Retinal pigment epithelial cell (primary cell): ENCODE data around the gene AHRR.
"Not testable (repeated sequence)": the region's sequence is repeated elsewhere in the genome, so short reads cannot be mapped to it uniquely, and the experiment has no call there.

Experiments
- DNase-seq: peaks from one replicate; pipeline ENCODE4 v3.0.0-alpha.2; 2010; ENCODE audit warnings: low read depth
- H3K4me3 ChIP-seq: 2 replicates; pipeline ENCODE4 v1.5.1; 2011; ENCODE audit warnings: mild to moderate bottlenecking, low read length, control low read depth, moderate library complexity
- TF ChIP-seq, protein P1 (sequence below): conservative IDR thresholded peaks from 2 replicates; pipeline ENCODE4 v1.5.1; 2011; ENCODE audit warnings: low read depth, low read length, control low read depth, inconsistent platforms

AHRR gene

DNA sequence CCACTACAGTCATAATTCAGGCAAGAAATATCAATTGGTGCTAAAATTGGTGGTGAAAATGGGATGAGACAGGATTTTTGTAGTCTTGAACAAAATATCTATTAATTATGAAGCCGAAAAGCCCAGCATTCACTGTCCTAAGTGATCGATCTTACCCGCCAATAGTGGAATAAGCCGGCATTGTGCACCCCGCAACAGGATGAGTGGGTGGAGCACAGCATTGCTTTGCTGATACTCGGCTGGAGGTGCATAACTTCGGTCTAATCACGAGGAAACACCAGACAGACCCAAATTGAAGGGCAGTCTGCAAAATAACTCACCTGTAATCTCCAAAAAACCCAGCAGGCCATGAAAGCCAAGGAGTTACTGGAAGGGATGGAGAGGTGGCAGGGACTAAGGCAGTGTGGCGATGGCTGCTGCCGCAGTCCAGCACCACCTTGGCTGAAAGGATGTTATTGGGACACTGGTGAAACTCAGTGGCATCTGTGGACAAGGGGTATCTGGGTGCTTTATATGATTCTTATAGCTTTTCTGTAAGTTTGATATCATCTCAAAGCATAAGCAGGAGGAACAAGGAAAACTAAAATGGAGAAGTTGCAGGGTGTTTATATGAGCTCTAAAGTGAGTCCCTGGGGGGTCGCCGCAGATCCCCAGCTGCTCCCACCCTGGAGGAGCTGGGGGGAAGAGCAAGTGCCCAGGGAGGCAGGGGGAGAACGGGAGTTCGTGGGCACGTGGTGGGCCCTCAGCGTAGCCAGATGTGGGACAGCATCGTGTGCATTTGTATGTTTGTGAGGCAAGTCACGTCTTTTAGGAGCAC is 45.2 kb downstream of the AHRR start:
- DNase-seq: no peak
- TF ChIP-seq, protein P1, sequence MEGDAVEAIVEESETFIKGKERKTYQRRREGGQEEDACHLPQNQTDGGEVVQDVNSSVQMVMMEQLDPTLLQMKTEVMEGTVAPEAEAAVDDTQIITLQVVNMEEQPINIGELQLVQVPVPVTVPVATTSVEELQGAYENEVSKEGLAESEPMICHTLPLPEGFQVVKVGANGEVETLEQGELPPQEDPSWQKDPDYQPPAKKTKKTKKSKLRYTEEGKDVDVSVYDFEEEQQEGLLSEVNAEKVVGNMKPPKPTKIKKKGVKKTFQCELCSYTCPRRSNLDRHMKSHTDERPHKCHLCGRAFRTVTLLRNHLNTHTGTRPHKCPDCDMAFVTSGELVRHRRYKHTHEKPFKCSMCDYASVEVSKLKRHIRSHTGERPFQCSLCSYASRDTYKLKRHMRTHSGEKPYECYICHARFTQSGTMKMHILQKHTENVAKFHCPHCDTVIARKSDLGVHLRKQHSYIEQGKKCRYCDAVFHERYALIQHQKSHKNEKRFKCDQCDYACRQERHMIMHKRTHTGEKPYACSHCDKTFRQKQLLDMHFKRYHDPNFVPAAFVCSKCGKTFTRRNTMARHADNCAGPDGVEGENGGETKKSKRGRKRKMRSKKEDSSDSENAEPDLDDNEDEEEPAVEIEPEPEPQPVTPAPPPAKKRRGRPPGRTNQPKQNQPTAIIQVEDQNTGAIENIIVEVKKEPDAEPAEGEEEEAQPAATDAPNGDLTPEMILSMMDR: no peak
- no peak overlapping the region for H3K4me3 ChIP-seq

DNA sequence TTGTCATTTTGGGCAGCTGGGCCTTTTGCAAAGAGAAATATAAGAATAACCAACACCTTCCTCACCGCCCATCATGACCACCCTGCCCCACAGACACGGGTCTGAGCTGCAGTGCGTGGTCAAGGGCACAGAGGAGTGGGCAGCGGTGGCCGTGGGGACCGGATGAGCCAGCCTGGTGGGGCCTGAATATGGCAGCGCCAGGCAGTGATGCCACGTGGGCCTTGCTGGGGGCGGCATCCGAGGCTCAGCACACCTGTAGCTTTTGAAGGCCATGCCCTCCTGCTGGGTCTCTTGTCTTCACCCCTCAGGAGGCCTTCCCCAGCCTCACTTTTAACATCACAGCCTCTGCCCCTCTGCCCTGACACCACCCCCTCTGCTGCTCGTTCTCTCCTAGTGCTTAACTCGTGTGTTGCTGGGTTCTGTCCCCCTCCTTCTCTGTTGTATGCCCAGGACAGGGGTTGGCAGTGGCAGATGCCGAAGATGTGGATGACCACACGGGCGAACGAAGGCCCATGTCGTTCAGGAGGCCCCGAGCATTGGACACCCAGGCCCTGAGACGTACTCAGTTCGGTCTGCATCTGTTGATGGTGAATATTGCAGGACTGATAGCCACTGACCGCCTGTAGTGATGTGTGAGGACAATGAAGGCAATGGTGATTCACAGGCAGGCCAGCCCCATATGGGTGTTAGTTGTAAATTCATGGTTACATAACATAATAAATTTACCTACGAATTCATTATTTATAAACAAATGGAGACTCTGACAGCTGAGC is 46.0 kb downstream of the AHRR start:
- TF ChIP-seq, protein P1: no peak
- no peak overlapping the region for H3K4me3 ChIP-seq
- no peak for DNase-seq

DNA sequence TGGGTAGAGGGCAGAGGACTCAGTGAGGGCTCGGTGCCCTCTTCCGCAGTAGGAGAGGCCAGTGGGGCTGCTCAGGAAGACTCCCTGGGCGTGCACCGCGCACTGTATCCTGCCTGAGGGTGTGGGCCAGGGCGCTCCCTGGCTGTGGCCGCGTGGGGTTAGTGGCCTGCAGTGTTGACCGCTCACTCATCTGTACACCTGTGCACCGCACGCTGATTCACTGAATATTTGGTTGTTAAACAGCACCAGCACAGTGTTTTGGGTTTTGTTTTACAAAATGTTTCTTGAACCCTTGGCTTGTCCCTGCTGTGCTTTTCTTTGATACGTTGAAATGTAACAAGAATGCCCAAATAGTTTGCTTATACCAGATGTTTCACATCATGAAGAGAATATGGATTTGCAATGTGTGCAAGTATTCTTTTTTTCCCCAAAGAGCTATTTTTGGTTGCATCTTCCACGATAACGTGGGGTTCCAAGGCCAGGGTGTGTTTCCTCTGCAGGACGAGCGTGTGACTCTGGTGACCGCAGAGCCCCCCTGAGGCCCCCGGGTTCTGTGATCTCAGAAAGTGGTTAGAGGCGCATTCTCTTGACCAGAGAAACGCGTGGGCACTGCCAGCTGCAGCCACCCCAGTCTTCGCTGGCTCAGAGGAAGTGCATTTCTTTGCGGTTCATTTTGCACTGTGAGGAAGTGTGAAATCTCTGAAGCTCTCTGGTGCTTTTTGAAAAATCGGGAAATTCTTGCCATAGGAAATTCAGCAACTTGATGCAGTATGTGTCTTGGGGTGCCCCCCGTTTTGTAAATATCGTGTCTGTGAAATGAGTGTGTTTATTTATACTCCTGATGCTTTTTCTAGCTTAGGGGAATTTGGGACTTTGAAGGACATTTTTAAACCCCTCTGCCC is 46.9 kb downstream of the AHRR start:
- DNase-seq: no peak
- TF ChIP-seq, protein P1: no peak
- H3K4me3 ChIP-seq: no peak overlapping the region

DNA sequence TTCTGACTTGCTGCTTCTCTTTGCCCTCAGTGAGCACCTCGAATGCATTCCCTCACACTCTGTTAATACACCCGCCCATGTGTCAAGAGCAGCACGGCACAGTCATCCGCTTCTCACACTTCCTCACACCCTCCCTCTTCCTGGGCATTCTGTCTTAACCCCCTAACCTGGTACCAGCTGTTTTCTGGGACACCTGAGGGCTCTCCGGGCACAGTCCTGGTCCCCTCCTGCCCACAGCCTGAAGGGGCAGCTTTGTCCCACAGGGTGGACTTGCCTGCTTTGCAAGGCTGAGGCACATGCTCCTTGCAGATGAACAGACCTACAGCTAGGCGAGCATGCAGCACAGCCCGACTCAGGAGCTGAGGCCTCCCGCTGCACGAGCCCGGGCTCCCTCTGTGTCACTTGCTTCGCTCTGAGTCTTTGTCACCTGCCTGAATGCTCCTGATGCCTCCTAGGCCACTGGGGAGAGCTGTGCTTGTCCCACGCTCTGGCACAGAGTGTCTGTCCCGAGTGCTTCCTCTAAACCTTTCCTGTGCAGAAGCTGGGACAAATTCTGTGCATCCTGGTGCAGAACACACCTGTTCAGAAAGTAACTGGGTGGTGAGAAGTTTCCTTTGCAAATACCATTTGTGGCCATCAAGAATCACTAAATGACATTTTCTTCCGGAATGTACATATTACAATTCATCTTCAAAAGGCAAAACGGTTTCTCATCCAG is 47.8 kb downstream of the AHRR start:
- TF ChIP-seq, protein P1: no peak
- no peak for DNase-seq
- no peak overlapping the region for H3K4me3 ChIP-seq

DNA sequence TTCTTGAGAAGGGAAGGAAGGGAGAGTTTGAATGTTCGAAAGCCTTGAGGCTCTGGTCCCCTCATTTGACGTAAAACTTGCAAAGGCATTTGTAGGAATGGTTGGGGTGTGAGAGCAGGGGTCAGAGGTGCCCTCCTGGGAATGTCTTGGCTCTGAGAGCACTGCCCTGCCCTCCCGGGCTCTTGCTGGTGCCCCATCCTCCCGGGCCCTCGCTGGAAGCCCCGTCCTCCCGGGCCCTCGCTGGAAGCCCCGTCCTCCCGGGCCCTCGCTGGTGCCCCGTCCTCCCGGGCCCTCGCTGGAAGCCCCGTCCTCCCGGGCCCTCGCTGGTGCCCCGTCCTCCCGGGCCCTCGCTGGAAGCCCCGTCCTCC is 48.3 kb downstream of the AHRR start:
- DNase-seq, H3K4me3 ChIP-seq: not testable (repeated sequence)

DNA sequence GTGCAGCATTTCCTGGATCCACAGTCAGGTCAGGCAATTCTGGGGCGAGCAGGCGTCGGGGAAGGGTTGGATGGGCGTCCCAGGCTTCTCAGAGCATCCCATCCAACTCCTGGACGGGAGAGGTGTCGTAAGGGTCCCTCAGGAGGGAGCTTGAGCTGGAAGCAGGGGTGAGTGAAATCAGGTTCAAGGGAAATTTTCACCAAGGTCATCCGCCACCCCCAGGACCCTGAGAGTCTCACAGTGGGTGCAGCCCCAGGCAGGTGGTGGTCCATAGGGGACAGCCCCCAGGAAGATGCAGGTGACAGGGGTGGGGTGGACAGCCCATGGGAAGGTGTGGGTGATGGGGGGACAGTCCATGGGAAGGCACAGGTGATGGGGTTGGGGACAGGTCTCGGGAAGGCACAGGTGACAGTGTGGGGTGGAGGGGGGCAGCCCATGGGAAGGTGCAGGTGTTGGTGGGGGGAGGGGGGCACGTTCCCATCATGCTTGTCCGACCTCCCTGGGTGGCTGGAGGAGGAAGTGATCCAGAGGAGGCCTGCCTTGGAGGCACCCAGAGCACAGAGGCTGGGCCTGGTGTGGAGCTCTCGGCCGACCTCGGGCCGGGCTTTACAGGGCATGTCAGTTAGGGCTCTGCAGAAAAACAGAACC is 48.9 kb downstream of the AHRR start:
- no peak overlapping the region for H3K4me3 ChIP-seq
- no peak for DNase-seq
- TF ChIP-seq, protein P1: no peak
